Esophagus squamous epithelium (tissue), 4 donors: ENCODE data around the gene TNFSF8.

ENCODE experiments used
- CTCF ChIP-seq, 6 experiments: fragments of 450-650 bp in 4 of 6; fragments of 200-600 bp in 2 of 6; sonication (generic) in 2 of 6; IDR thresholded peaks; one replicate each; pipeline ENCODE4 v1.5.1; 2016 to 2019; ENCODE audit warnings: antibody characterized with exemption in 6 of 6, mild to moderate bottlenecking in 4 of 6, moderate library complexity in 4 of 6
- POLR2A ChIP-seq, 4 donors: fragments of 450-650 bp; IDR thresholded peaks; one replicate each; pipeline ENCODE4 v1.6.1; 2017; ENCODE audit warnings: antibody characterized with exemption in 4 of 4, mild to moderate bottlenecking in 4 of 4, moderate library complexity in 3 of 4

GRCh38 chr9:114889802-114890224 is 40.6 kb downstream of the TNFSF8 start:
- TF ChIP-seq CTCF (IDR thresholded peaks at IDR 0.05), result no peak
- TF ChIP-seq POLR2A (IDR thresholded peaks at IDR 0.05), result no peak
